K562 (cell line): ENCODE measurements around the gene SCN1A. TPM values are rescaled to one million over a fixed set of nuclear protein-coding genes. Genes with fewer than 3 reads are reported as not detected.

Experiments used
- ARHGAP35 ChIP-seq: fragments of 450-650 bp; IDR thresholded peaks from 2 replicates; pipeline ENCODE4 v1.6.1; 2018; ENCODE audit not compliant: partially characterized antibody
- DIDO1 ChIP-seq: fragments of 450-650 bp; IDR thresholded peaks from 2 replicates; pipeline ENCODE4 v1.6.1; 2016; ENCODE audit warnings: low read depth, missing biosample characterization, missing genetic modification characterization
- EHMT2 ChIP-seq: fragments of 450-650 bp; IDR thresholded peaks from 2 replicates; pipeline ENCODE4 v1.6.1; 2018; ENCODE audit warnings: antibody characterized with exemption
- HDAC3 ChIP-seq: fragments of 450-650 bp; IDR thresholded peaks from 2 replicates; pipeline ENCODE4 v1.6.1; 2018; ENCODE audit warnings: borderline replicate concordance, mild to moderate bottlenecking, moderate library complexity; ENCODE audit not compliant: partially characterized antibody
- HIVEP1 ChIP-seq: fragments of 250-450 bp; sonication (Bioruptor Pico); IDR thresholded peaks from 2 replicates; pipeline ENCODE4 v1.4.0; 2020; ENCODE audit warnings: mild to moderate bottlenecking
- HOXB6 ChIP-seq: fragments of 250-450 bp; sonication (Bioruptor Pico); IDR thresholded peaks from 2 replicates; pipeline ENCODE4 v1.5.1; 2022; ENCODE audit warnings: mild to moderate bottlenecking, borderline replicate concordance
- IFI16 ChIP-seq: fragments of 250-450 bp; sonication (Bioruptor Pico); IDR thresholded peaks from 2 replicates; pipeline ENCODE4 v2.1.2; 2022; ENCODE audit warnings: mild to moderate bottlenecking, inconsistent platforms
- MEIS2 ChIP-seq: fragments of 450-650 bp; IDR thresholded peaks from 2 replicates; pipeline ENCODE4 v1.6.1; 2014; ENCODE audit warnings: mild to moderate bottlenecking; ENCODE audit not compliant: partially characterized antibody
- TAF9B ChIP-seq: fragments of 450-650 bp; IDR thresholded peaks from 2 replicates; pipeline ENCODE4 v1.6.1; 2018; ENCODE audit warnings: mild to moderate bottlenecking; ENCODE audit not compliant: partially characterized antibody
- ZKSCAN8 ChIP-seq: fragments of 200-800 bp; sonication (Bioruptor generic); IDR thresholded peaks from 2 replicates; pipeline ENCODE4 v1.6.1; 2016; ENCODE audit warnings: missing genetic modification characterization, missing compliant biosample characterization
- ZNF239 ChIP-seq: fragments of 250-450 bp; sonication (Bioruptor Pico); IDR thresholded peaks from 2 replicates; pipeline ENCODE4 v1.4.0; 2020; ENCODE audit warnings: mild to moderate bottlenecking
- ZNF311 ChIP-seq: fragments of 250-450 bp; sonication (Bioruptor Pico); IDR thresholded peaks from 2 replicates; pipeline ENCODE4 v1.4.0; 2020; ENCODE audit warnings: mild to moderate bottlenecking, moderate library complexity
- ZNF77 ChIP-seq: fragments of 250-450 bp; sonication (Bioruptor Pico); IDR thresholded peaks from 2 replicates; pipeline ENCODE4 v1.5.0; 2020
- polyA plus RNA-seq, 8 experiments: library from polyadenylated mRNA; depleted of rRNA in 4 of 8; stranded (reverse) in 5 of 8; unstranded in 3 of 8; fragments of >200 nt; fragmentation: Nextera tagmentation in 2 of 8; fragmentation: Illumina TruSeq in 1 of 8; extraction: Ambion mirVana in 2 of 8; extraction: Trizol in 1 of 8; gene quantifications; 2 replicates each; pipeline versions ENCODE4 v1.2.1 to v1.2.3, GENCODE V29; 2011 to 2014; ENCODE audit warnings: inconsistent platforms in 1 of 8, missing spikeins in 1 of 8
- total RNA-seq, 7 experiments: library from RNA; depleted of rRNA in 6 of 7; stranded (reverse); fragments of >200 nt in 6 of 7; fragmentation: Illumina TruSeq in 2 of 7; extraction: Trizol in 2 of 7; gene quantifications; 2 replicates each; pipeline versions ENCODE4 v1.2.1 to v1.2.3, GENCODE V29; 2011 to 2021; ENCODE audit warnings: low replicate concordance in 1 of 7
- TF ChIP-seq, protein P1 (sequence below), 2 experiments: IDR thresholded peaks; 2 replicates each; pipeline ENCODE4 v1.6.1; 2012; ENCODE audit warnings: improper control_type of control experiment in 2 of 2, low read depth in 2 of 2, low read length in 2 of 2, borderline replicate concordance in 1 of 2
- TF ChIP-seq, protein P2 (sequence below): fragments of 250-450 bp; sonication (Bioruptor Pico); IDR thresholded peaks from 2 replicates; pipeline ENCODE4 v1.6.1; 2021; ENCODE audit warnings: mild to moderate bottlenecking
- TF ChIP-seq, protein P3 (sequence below): sonication (generic); formaldehyde crosslinking; IDR thresholded peaks from 2 replicates; pipeline ENCODE4 v1.8.1; 2022; ENCODE audit warnings: missing genetic modification reagents
- TF ChIP-seq, protein P4 (sequence below): fragments of 450-650 bp; IDR thresholded peaks from 2 replicates; pipeline ENCODE4 v1.6.1; 2017; ENCODE audit warnings: mild to moderate bottlenecking, moderate library complexity
- TF ChIP-seq, protein P5 (sequence below): fragments of 450-650 bp; IDR thresholded peaks from 2 replicates; pipeline ENCODE4 v1.6.1; 2017; ENCODE audit warnings: antibody characterized with exemption, mild to moderate bottlenecking

Gene SCN1A
- total and polyA plus RNA-seq, 9 of the 15 experiments (the other 6 are each of a cell fraction or from before 2014, with no cell fraction given), result not detected

DNA sequence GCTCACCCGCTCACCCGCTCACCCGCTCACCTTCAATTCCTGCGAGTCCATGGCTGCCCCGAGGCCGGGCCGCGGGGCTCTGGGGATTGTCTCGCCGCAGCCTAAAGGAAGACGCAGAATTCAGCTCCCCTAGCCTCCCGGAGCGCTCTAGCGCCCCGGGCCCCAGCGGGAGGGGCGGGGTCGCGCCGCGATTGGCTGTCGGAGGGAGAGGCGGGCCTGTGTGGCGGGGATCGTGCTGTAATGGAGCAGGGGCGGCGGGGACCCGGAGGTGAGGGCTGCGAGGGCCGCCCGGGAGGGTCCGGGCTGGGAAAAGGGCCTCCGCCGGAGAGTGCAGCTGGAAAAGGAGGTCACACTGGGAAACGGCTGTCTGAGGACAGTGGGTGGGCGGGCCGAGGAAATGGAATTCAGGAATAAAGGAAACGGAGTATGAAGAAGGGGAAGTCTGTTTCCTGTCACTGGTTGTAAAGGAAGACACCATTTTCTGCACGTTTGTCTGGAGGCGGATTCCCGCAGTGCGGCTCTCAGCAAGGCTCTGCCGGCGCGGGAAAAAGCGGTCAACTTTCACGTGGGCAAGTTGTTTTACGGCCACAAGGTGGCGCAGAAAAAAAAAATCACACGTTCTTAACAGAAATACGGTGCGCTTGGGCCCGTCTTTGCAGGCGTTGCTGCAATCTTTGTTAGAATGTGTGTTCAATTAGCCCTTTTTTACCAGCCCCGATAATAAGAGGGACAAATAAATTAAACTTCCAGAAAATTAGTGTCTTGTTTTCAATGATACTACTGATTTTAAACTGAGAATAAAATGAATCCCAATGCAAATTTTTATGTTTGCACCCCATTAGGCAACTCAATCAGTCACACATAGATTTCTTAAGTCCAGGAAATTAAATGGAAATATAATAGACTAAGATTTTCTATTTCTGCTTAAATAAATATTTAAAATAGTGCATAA lies 173.9 kb downstream of the SCN1A start, which contains the start of gene TTC21B (continued):
- TF ChIP-seq, protein P1, sequence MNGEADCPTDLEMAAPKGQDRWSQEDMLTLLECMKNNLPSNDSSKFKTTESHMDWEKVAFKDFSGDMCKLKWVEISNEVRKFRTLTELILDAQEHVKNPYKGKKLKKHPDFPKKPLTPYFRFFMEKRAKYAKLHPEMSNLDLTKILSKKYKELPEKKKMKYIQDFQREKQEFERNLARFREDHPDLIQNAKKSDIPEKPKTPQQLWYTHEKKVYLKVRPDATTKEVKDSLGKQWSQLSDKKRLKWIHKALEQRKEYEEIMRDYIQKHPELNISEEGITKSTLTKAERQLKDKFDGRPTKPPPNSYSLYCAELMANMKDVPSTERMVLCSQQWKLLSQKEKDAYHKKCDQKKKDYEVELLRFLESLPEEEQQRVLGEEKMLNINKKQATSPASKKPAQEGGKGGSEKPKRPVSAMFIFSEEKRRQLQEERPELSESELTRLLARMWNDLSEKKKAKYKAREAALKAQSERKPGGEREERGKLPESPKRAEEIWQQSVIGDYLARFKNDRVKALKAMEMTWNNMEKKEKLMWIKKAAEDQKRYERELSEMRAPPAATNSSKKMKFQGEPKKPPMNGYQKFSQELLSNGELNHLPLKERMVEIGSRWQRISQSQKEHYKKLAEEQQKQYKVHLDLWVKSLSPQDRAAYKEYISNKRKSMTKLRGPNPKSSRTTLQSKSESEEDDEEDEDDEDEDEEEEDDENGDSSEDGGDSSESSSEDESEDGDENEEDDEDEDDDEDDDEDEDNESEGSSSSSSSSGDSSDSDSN (IDR thresholded peaks at IDR 0.05; ENCODE audit: borderline replicate concordance in 1 of 2, low read depth in 2 of 2, low read length in 2 of 2), result peak; percentile 76 to 93; a peak in 3 of 4 replicates
- peak; percentile 82 for TF ChIP-seq TAF9B
- no peak for TF ChIP-seq ZNF77 (CRISPR knock-in tag)
- TF ChIP-seq, protein P2, sequence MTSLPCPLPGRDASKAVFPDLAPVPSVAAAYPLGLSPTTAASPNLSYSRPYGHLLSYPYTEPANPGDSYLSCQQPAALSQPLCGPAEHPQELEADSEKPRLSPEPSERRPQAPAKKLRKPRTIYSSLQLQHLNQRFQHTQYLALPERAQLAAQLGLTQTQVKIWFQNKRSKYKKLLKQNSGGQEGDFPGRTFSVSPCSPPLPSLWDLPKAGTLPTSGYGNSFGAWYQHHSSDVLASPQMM (CRISPR knock-in tag), result no peak
- peak; percentile 7 for TF ChIP-seq MEIS2
- no peak for TF ChIP-seq ZNF239
- TF ChIP-seq, protein P3, sequence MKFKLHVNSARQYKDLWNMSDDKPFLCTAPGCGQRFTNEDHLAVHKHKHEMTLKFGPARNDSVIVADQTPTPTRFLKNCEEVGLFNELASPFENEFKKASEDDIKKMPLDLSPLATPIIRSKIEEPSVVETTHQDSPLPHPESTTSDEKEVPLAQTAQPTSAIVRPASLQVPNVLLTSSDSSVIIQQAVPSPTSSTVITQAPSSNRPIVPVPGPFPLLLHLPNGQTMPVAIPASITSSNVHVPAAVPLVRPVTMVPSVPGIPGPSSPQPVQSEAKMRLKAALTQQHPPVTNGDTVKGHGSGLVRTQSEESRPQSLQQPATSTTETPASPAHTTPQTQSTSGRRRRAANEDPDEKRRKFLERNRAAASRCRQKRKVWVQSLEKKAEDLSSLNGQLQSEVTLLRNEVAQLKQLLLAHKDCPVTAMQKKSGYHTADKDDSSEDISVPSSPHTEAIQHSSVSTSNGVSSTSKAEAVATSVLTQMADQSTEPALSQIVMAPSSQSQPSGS, result no peak
- TF ChIP-seq, protein P4, sequence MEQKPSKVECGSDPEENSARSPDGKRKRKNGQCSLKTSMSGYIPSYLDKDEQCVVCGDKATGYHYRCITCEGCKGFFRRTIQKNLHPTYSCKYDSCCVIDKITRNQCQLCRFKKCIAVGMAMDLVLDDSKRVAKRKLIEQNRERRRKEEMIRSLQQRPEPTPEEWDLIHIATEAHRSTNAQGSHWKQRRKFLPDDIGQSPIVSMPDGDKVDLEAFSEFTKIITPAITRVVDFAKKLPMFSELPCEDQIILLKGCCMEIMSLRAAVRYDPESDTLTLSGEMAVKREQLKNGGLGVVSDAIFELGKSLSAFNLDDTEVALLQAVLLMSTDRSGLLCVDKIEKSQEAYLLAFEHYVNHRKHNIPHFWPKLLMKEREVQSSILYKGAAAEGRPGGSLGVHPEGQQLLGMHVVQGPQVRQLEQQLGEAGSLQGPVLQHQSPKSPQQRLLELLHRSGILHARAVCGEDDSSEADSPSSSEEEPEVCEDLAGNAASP, result no peak
- TF ChIP-seq DIDO1 (tag), result peak; percentile 52; the same call in 1 of the 2 replicates
- TF ChIP-seq HIVEP1 (CRISPR knock-in tag), result no peak
- TF ChIP-seq, protein P5, sequence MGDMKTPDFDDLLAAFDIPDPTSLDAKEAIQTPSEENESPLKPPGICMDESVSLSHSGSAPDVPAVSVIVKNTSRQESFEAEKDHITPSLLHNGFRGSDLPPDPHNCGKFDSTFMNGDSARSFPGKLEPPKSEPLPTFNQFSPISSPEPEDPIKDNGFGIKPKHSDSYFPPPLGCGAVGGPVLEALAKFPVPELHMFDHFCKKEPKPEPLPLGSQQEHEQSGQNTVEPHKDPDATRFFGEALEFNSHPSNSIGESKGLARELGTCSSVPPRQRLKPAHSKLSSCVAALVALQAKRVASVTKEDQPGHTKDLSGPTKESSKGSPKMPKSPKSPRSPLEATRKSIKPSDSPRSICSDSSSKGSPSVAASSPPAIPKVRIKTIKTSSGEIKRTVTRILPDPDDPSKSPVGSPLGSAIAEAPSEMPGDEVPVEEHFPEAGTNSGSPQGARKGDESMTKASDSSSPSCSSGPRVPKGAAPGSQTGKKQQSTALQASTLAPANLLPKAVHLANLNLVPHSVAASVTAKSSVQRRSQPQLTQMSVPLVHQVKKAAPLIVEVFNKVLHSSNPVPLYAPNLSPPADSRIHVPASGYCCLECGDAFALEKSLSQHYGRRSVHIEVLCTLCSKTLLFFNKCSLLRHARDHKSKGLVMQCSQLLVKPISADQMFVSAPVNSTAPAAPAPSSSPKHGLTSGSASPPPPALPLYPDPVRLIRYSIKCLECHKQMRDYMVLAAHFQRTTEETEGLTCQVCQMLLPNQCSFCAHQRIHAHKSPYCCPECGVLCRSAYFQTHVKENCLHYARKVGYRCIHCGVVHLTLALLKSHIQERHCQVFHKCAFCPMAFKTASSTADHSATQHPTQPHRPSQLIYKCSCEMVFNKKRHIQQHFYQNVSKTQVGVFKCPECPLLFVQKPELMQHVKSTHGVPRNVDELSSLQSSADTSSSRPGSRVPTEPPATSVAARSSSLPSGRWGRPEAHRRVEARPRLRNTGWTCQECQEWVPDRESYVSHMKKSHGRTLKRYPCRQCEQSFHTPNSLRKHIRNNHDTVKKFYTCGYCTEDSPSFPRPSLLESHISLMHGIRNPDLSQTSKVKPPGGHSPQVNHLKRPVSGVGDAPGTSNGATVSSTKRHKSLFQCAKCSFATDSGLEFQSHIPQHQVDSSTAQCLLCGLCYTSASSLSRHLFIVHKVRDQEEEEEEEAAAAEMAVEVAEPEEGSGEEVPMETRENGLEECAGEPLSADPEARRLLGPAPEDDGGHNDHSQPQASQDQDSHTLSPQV, result peak; percentile 80
- peak; percentile 20 for TF ChIP-seq HDAC3
- no peak for TF ChIP-seq EHMT2
- no peak for TF ChIP-seq ARHGAP35
- TF ChIP-seq HOXB6 (CRISPR knock-in tag), result no peak
- no peak for TF ChIP-seq ZNF311 (CRISPR knock-in tag)
- no peak for TF ChIP-seq ZKSCAN8 (CRISPR knock-in tag)
- no peak for TF ChIP-seq IFI16 (CRISPR knock-in tag)
